ENCODE measurements around the gene COL4A2.

The COL4A2 gene

GRCh38 chr13:110336681-110337080 is 29.6 kb downstream of the COL4A2 start:
- H3F3A ChIP-seq (ENCODE audit: insufficient read depth, low read length) = no peaks in the 10 kb centered on the region
- no peaks in the 10 kb centered on the region for H3K4me1 ChIP-seq (ENCODE audit: insufficient read depth, low read length, severe bottlenecking)
- TF ChIP-seq EZH2 (IDR thresholded peaks at IDR 0.05; ENCODE audit: borderline replicate concordance, low read length) = no peak
- no peak for TF ChIP-seq CTCF (IDR thresholded peaks at IDR 0.05; ENCODE audit: low read length)
- H4K20me1 ChIP-seq (ENCODE audit: insufficient read depth, low read length) = no peaks in the 10 kb centered on the region
- no peaks in the 10 kb centered on the region for H3K9me3 ChIP-seq (ENCODE audit: low read length)
- H3K27me3 ChIP-seq (ENCODE audit: insufficient read depth, low read length) = peaks cover 5% of the 10 kb centered on the region; the same call in 1 of the 2 replicates
- no peaks in the 10 kb centered on the region for H3K79me2 ChIP-seq (ENCODE audit: insufficient read depth, low read length)
- no peak overlapping the region for H3K27ac ChIP-seq (ENCODE audit: low read depth, low read length, poor library complexity, severe bottlenecking)
- H3K9ac ChIP-seq (ENCODE audit: low read length) = no peak overlapping the region
- no peaks in the 10 kb centered on the region for H3K36me3 ChIP-seq (ENCODE audit: insufficient read depth, low read length)
- H2AFZ ChIP-seq (ENCODE audit: low read length) = no peak overlapping the region
- no peaks in the 10 kb centered on the region for H3K9me2 ChIP-seq (ENCODE audit: low read depth, low read length)
- H3K4me3 ChIP-seq (ENCODE audit: low read depth, low read length, poor library complexity, severe bottlenecking) = no peak overlapping the region
- H3K4me2 ChIP-seq (ENCODE audit: low read length) = no peak overlapping the region

DNA sequence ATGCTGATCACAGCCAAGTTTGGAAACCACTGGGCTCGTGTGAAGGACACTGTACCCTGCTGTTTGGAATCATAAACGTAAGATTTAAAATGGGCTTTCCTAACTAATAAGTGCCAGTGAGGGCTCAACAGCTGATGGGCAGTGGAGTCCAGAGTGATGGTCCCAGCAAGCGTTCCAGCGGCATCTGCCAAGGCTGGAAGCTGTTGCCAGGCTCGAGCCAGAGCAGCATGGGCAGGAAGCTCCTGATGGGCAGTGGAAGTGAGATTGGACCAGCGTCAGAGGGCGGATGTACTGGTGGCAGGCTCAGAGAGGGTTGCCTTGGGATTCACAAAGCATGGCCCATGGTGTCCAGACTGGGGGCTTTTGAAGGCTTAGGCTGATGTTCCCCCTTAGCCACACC is 30.2 kb downstream of the COL4A2 start:
- no peak for TF ChIP-seq CTCF (IDR thresholded peaks at IDR 0.05; ENCODE audit: low read length)
- no peak for TF ChIP-seq EZH2 (IDR thresholded peaks at IDR 0.05; ENCODE audit: borderline replicate concordance, low read length)
- Histone ChIP-seq H3F3A (ENCODE audit: insufficient read depth, low read length) (no peaks in the 10 kb centered on the region), H3K4me2 (ENCODE audit: low read length) (no peak overlapping the region), H3K36me3 (ENCODE audit: insufficient read depth, low read length) (no peaks in the 10 kb centered on the region), H3K27me3 (ENCODE audit: insufficient read depth, low read length) (peaks cover 5% of the 10 kb centered on the region; the same call in 1 of the 2 replicates), H3K9ac (ENCODE audit: low read length) (no peak overlapping the region), H3K9me3 (ENCODE audit: low read length) (no peaks in the 10 kb centered on the region), H3K79me2 (ENCODE audit: insufficient read depth, low read length) (no peaks in the 10 kb centered on the region), H3K27ac (ENCODE audit: low read depth, low read length, poor library complexity, severe bottlenecking) (no peak overlapping the region), H4K20me1 (ENCODE audit: insufficient read depth, low read length) (no peaks in the 10 kb centered on the region), H3K4me1 (ENCODE audit: insufficient read depth, low read length, severe bottlenecking) (no peaks in the 10 kb centered on the region), H2AFZ (ENCODE audit: low read length) (no peak overlapping the region), H3K4me3 (ENCODE audit: low read depth, low read length, poor library complexity, severe bottlenecking) (no peak overlapping the region), H3K9me2 (ENCODE audit: low read depth, low read length) (no peaks in the 10 kb centered on the region)

- H3K27ac ChIP-seq (ENCODE audit: low read depth, low read length, poor library complexity, severe bottlenecking) = no peak overlapping the region
- TF ChIP-seq CTCF (IDR thresholded peaks at IDR 0.05; ENCODE audit: low read length) = no peak
- no peak for TF ChIP-seq EZH2 (IDR thresholded peaks at IDR 0.05; ENCODE audit: borderline replicate concordance, low read length)
- no peaks in the 10 kb centered on the region for H3F3A ChIP-seq (ENCODE audit: insufficient read depth, low read length)
- H3K79me2 ChIP-seq (ENCODE audit: insufficient read depth, low read length) = no peaks in the 10 kb centered on the region
- H3K9ac ChIP-seq (ENCODE audit: low read length) = no peak overlapping the region
- no peak overlapping the region for H3K4me2 ChIP-seq (ENCODE audit: low read length)
- no peaks in the 10 kb centered on the region for H3K36me3 ChIP-seq (ENCODE audit: insufficient read depth, low read length)
- H3K9me2 ChIP-seq (ENCODE audit: low read depth, low read length) = no peaks in the 10 kb centered on the region
- peaks cover 5% of the 10 kb centered on the region; the same call in 1 of the 2 replicates for H3K27me3 ChIP-seq (ENCODE audit: insufficient read depth, low read length)
- no peak overlapping the region for H2AFZ ChIP-seq (ENCODE audit: low read length)
- H3K9me3 ChIP-seq (ENCODE audit: low read length) = no peaks in the 10 kb centered on the region
- no peaks in the 10 kb centered on the region for H4K20me1 ChIP-seq (ENCODE audit: insufficient read depth, low read length)
- no peaks in the 10 kb centered on the region for H3K4me1 ChIP-seq (ENCODE audit: insufficient read depth, low read length, severe bottlenecking)
- H3K4me3 ChIP-seq (ENCODE audit: low read depth, low read length, poor library complexity, severe bottlenecking) = no peak overlapping the region
Observed at GRCh38 chr13:110338441-110339101, 31.5 kb downstream of the COL4A2 start.
